Measurements from ENCODE around the gene PHACTR1.

The PHACTR1 gene

DNA sequence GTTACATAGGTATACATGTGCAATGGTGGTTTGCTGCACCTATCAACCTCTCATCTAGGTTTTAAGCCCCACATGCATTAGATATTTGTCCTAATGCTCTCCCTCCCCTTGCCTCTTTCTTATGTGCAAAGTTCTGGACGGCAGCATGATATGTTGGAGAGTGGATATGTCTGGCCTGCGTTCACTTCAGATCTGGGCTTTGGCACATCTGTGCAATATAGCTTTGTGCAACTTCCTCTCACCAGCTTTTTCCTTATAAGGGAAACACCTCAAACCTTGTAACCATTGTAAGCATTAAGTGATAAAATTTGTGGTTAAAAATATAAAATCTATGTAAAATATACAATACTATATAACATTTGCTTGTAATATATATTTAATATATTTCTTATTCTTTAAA is 288.0 kb downstream of the PHACTR1 start:
- no peak for DNase-seq

GRCh38 chr6:13005994-13006393 is 289.4 kb downstream of the PHACTR1 start:
- no peak for DNase-seq

- no peak for DNase-seq
Observed at GRCh38 chr6:13006578-13007300, 290.2 kb downstream of the PHACTR1 start.

- DNase-seq = no peak
Observed at GRCh38 chr6:13007744-13008143, 291.2 kb downstream of the PHACTR1 start.

DNA sequence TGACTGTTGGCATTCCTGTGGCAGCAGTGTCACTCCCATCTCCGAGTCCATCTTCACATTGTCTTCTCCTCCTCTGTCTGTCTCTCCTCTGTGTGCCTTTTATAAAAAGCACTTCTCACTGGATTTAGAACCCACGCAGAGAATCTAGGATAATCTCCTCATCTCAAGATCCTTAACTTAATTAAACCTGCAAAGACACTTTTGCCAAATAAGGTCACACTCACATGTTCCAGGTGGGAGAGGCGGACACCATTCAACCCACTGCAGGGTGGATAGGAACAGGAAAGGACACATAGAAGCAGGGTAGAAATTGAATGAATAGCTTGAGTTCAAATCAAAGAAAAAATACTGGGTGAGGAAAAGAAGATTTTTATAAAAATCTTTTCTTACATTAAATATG is 292.5 kb downstream of the PHACTR1 start:
- DNase-seq = no peak

DNA sequence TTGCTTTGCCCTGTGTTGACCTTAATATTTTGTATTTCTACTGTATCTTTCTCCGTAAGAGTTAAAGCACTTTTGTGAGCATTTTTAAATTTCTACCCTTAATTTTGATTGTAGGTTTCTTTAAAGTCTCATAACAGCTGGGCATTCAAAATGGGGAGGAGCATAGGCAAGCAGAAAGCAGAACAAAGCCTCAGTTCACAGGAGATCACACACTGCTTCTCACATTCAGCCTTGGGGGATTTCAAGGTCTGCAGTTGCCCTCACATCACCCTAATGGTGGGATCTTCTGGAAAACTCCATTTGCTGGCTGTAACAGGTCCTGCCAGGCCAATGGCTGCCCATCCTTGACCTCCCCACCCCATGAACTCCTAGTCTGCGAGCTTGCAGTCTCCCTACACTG is 292.9 kb downstream of the PHACTR1 start:
- no peak for DNase-seq

DNA sequence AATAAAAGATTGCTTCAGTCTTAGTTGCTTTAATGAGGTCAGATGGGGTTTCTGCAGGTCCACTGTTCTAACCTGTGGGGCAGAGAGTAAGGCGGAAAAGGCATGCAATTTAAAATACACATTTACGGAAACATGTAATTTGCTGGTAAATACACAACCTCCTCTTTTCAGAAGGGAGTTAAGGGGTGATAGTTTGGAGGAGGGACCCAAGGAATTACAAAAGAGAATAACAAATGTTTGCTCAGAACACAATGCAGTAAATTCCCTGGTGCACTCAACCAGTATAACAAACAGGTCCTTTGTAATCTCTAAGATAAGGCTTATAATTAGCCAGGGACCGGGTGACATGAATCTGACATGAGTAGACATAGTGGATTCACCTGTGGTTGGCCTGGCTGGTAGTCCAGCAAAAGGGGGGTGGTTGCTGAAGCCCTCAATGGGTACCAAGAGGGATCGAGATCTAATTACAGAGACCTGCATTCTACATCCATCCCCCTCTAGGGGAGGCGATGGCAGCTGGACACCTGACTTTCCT is 295.1 kb downstream of the PHACTR1 start:
- no peak for DNase-seq

DNA sequence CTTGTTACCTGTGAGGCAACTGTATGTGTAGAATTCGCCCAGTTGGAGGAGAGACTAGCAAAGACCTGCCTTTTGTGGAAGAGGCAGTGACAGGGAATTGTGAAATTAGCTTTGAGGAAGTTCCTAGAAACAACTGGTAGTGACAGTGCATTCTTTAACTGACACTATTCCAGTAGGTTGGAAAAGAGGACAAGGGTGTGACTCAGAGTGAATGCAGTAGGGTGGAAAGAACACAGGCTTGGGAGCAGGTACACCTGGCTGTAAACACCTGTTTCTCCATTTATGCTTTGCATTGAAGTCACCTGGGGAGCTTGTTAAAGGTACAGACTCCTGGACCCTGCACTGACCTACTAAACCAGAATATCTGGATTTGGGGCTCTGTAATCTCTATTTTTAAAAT is 295.7 kb downstream of the PHACTR1 start:
- DNase-seq = no peak

DNA sequence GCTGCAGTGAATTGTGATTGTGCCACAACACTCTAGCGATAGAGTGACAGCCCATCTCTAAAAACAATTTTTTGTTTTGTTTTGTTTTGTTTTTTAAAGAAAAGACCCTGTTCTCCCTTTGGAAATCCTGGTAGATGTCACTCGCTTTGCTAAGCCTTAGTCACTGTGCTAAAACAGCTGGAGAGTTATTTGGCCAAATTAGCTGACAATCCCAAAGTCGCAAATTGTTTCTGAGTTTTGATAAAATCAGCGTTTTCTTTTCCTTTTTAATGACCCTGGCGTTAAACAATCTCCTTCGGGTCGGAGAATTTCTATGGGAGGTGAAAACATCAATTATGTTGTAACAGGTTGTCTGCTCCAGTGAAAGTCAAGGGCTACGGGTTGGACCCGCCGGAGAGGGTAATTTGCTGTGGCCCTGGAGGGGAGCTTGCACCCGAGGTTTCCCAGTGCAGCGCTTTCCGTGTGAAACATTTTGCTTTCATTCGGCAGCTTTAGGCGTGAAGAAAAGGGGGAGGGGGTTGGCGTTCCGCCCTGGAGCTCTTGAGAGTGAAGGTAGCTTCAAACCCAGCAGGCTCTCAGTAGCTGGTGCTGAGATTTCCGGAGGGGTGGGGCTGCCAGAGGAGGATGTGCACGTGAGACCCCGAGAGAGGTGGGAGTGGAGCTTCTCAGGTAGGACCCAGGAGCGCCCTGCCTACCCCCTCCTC is 296.6 kb downstream of the PHACTR1 start:
- no peak for DNase-seq

GRCh38 chr6:13013681-13014503 is 297.3 kb downstream of the PHACTR1 start:
- DNase-seq = no peak

DNA sequence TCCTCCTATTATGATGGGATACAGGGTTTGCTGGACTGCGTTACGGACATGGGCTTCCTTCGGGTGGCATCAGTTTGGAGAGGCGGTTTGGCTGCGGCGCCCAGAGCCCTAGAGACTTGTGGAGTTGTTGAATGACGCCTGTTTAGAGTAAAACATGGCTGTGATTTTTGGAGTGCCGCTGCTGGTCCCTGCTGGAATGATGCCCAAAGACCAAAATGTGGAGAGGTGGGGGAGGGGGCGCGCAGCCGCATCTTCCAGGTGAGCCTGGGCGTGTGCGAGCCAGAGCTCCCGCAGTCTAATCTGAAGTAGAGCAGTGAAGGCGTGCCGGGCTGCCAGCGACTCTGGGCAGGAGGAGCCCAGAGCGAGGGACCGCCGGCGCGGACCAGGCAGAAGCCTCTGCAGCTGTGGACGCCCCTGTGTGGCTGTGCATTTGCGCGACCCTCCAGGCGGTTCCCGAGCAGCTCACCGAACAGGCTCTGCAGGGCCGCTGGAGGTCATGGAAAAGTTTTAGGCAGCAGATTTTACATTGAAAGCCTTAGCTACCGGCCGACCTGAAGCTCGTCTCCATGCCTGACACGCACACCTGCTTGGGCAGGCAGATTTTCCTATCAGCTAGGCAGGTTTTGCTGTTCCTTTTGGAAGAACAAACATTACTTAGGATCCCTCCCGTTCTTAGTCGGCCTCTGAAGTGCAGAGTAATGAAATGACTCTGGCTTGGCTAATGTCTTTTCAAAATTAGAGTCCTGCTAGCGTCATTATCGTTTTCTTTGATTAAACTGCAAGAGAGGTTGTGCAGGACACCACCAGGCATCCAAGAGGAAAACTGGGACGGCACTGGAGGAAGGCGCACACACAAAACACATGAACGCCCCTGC is 298.2 kb downstream of the PHACTR1 start:
- no peak for DNase-seq

GRCh38 chr6:13015379-13015681 is 298.8 kb downstream of the PHACTR1 start:
- DNase-seq = no peak

DNA sequence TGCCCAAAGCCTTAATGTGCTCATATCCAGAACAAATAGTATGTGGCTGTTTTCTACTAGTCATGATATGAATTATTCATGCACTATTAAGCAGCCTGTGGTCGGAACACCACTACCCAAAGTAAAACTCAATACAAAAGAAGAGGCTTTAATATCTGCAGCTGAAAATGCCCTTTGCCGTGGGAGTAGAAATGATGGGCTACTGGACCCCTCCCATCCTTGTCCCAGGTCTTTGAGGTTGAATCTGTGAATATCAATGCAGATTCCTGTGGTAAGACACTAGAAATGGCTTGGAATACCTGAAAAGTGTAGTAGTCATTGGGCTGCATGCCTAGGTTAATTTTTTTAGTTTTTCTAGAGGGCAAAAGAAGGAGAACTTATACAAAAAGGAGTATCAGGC is 308.0 kb downstream of the PHACTR1 start:
- no peak for DNase-seq

- no peak for DNase-seq
Observed at GRCh38 chr6:13025893-13026499, 309.4 kb downstream of the PHACTR1 start.

DNA sequence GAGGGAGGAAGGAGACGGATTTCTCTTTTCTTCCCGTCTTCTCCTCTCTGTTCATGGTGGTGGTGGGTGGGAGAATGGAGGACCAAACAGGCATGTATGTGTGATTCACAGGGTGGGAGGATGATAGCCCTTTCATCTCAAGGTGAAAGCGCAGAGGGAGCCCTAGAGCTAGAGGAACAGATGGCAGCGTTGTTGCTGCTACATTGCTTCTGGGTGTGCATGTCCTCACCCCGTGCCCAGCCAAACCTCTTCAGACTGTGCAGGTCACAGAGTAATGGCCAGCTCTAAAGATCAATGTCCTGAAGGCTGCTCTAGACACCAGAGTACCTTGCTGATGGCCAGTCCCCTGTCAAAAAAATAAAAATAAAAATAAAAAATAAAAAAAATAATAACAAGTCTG is 310.0 kb downstream of the PHACTR1 start:
- no peak for DNase-seq

DNA sequence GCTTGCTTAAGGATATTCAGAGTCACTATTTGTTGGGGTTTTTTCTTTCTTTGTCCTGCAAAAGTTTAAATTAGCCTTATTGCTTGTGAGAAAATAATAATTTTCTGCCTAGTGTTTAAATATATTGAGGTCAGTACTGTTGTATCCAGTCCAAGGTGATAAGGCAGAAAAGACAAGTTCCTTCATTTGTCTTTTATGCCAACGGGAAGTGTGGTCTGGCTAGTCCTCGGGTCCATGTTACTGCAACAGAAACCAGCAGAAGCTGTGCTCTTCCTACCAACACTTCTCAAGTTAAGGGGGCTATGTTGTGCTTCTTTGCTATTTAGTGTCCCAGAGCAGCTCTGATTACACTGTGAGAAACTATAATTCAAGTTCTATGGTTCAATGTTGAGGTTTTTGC is 310.6 kb downstream of the PHACTR1 start:
- no peak for DNase-seq

GRCh38 chr6:13030396-13030795 is 313.8 kb downstream of the PHACTR1 start:
- no peak for DNase-seq

- no peak for DNase-seq
Observed at GRCh38 chr6:13032566-13032965, 316.0 kb downstream of the PHACTR1 start.

- no peak for DNase-seq
Observed at GRCh38 chr6:13033145-13033544, 316.6 kb downstream of the PHACTR1 start.

GRCh38 chr6:13034316-13034715 is 317.7 kb downstream of the PHACTR1 start:
- no peak for DNase-seq

DNA sequence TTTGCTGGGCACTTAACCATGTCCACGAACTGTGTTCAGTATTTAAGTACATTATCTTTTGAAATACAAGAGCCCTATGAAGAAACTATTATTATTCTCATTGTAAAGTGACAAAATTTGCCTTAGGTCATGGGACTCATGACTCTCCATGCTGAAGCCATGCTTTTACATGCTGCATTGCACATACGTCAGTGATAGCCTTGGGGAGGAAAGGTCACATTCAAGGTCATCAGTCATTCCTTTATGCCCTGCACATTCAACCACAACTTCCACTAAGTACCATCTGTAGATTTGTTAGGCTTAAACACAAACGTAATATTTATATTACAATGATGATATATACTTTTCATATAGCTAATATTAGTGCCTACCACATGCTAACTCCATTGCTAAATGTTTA is 319.0 kb downstream of the PHACTR1 start:
- no peak for DNase-seq

DNA sequence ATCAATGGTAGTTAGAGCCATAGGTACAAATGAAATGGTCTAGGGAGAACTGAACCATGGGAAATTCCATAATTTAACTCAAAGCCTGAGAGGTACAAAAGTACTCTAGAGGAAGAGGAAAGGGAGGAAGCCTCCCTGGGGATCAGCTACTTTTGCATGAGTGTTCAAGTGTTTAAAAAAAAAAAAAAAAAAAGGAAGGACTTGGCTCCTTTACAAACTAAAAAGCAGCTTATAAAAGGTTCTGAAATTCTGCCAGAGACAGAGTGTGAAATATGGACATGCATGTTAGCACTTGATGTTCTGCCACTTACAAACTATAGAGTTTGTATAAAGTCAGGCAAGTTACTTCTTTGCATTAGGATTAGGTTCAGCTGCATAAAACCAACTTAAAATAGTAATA is 321.7 kb downstream of the PHACTR1 start:
- DNase-seq = no peak

All from activated CD4-positive, alpha-beta T cell treated with anti-CD3 and anti-CD28 coated beads for 1 hour (primary cell).